NCI-H774 (cell line): Measurements from ENCODE around the gene PGM2.

Experiments
- DNase-seq: peaks from one replicate; lab custom pipeline; 2025; lab: John Stamatoyannopoulos, UW

The PGM2 gene

DNA sequence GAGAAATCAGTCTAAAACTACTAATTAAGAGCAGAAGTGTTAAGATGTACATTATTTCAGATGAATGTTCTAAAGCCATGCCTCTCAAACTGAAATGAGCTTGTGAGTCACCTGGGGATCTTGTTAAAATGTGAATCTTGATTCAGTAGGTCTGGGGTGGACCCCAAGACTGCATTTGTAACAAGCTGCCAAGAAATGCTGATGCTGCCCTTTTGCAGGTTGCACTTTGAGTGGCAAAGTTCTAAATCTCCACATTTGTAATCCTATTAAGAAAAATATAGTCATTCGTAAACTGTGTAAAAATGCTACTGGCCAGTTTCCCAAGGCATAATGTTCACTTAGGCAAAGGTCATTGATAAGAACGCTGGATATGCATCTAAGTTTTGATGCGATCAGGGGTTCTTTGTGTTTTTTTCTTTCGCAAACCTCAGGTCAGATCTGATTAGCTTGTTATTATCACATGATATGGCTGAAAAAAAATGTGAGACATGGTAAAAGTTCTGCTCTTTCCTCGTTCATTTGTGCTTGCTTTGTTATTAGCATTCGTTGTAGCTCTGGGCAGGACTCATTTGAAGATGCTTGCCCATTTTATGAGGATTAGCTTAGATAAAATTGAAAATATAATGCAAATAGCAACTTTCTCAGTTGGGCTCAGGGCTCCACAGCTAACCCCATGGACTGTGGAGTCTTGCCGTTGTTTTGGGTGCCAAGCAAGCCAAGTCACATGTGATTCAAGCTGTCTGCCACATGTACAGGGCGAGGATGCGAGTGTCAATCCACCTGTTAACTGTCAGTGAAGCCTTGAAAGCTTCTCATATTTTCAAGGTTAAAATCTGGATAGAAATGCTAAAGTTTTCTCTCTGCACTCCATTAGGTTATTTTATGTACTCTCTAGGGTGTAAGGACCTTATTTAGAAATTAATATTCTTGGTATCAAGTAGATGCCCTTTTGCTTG is 76.5 kb downstream of the PGM2 start:
- DNase-seq: no peak

DNA sequence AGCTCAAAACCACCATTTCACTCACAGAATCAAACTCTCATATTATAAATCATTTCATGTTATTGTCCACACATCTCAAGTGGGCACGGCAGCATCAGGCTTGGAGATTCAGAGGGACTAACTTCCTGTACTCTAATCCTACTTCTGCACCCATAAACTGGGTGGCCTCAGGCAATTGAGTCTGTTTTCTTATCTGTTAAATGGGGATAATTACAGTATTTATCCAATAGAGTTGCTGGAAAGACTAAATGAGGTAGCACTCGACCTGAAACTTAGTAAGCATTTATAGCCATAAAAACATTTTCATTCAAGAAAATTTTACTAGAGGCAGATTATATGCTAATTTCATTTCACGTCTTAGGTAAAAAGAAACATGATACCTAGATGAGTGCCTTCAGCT is 77.4 kb downstream of the PGM2 start:
- no peak for DNase-seq

DNA sequence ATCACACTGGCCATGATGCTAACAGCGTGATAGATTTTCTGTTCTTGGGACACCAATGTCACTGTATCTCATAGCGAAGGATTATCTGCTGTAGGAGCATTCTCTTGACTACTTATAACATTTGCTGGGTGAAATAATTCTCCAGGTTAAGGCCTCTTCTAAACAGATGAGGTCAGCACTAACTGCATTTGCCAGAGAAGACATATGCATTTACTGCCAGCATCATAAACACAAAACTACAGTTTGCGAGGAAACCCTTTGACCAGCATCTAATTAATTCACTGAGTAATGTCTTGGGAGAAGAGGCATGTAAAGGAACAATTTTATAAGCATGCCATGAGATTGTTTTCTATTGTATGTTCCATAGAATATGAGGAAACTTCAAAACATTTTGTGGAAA is 78.3 kb downstream of the PGM2 start:
- DNase-seq: no peak

DNA sequence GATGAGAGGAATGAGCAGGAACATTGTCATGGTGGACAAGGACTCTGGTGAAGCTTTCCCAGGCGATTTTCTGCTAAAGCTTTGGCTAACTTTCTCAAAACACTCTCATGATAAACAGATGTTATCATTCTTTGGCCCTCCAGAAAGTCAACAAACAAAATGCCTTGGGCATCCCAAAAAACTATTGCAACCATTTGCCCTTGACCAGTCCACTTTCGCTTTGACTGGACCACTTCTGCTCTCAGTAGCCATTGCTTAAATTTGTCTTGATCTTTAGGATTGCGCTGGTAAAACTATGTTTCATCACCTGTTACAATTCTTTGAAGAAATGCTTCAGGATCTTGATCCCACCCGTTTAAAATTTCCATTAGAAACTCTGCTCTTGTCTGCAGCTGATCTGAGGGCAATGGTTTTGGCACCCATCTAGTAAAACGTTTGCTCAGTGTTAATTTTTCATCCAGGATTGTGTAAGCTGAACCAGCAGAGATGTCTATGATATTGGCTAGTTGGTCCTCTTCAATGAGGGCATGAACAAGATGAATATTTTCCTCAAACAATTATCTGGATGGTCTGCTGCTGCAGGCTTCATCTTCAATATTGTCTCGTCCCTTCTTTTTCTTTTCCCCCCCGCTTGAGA is 79.2 kb downstream of the PGM2 start:
- DNase-seq: no peak

DNA sequence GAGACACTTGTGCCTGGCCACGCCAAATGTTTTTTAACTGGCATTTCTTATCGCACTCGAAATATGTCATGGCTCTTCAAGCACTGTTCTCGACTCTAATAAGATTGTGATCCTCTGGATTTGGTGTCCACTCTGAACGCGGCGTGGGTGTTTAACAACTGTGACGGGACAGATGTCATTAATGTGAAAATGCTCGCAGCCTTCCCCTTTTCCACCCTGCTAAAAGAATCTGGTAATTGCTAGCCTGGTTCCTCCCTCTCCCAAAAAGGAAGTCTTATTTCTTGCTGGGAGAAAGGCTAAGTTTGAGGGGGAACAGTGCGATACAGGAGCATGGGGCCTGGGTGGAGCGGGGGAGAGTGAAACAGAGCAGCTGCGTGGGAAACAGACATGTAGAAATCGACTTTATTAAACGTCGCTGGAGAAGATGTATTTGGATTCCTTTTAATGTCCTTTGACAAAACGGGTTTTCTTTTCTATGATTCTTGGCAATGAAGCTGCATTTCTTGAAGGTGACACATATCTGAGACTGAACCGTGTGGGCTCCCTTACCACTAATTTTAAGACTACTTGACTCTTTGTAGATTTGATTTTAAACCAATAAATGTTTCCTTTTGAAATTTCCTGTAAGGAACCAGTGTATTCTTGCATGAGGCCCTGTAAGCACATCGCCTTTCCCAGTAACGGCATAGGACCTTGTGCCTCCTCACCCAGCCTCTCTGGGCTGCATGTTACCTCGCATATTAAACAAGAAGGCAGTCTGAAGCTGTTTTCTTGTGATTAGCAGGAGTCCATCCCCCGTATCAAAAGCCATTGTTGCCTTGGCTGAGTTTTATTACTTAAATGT is 82.2 kb downstream of the PGM2 start:
- no peak for DNase-seq

DNA sequence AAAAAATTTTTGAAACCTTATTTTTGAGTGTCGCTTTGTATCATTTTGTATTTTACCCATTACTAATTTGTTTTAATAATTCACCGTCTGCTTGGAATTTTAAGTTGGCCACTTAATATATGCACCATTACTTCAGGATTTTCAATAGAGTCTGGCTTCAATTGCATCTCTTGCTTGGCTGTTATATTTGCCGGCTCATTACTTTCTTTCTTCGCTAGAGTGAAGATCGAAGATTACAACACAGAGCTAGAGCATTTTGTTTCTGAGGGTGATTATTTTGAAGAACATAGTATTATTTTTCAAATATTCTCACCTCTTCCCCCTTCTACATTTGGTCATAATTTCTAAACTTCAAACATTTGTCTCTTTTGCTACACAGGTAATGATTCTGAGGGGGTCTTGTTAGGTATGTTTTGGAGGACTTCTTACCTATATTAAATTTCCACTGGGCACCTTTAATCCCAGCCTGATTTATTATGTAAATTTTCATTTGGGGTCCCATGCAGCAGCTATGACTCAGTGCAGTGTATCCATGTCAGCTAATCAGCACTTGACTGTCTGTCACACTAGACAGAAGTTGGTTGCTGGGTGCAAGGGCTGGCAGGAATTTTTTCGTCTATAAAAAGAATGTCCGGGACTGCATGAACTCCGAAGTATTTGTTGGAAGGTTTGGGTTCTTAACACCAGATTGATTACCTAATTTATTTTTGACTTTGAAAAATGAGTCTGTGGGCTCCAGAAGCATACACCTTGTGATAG is 83.0 kb downstream of the PGM2 start:
- DNase-seq: no peak

DNA sequence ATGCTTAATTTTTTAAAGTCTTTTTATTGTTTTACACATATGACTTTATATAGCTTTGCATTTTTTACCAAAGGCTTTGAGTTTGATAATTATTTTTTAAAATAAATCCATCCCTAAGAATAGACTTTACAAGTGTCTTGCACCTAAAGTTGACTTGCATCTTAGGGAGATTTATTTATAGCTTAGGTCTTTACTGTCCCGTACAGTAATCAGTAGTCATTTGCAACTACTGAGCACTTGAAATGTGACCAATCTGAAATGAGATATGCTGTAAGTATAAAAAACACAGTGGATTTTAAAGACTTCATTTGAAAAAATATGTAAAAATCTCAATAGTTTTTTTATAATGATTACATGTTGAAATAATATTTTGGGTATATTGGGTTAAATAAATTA is 83.6 kb downstream of the PGM2 start:
- no peak for DNase-seq
